Spleen (tissue), 11 donors: ENCODE results near the gene BOD1. TPM values are rescaled to one million over a fixed set of nuclear protein-coding genes. Genes with fewer than 3 reads are reported as not detected.

Experiments
- DNase-seq: peaks from one replicate; pipeline ENCODE4 v3.0.0-alpha.2; 2020
- H3K27ac ChIP-seq, 8 donors: fragments of 200-600 bp; sonication (generic) in 7 of 8; 1 replicate in 4 of 8; 2 replicates in 4 of 8; pipeline versions ENCODE4 v1.5.0 to v1.8.0; 2016 to 2021; ENCODE audit warnings: inconsistent platforms in 4 of 8, mild to moderate bottlenecking in 4 of 8, moderate library complexity in 1 of 8
- H3K27me3 ChIP-seq, 7 donors: fragments of 200-600 bp; sonication (generic) in 6 of 7; replicated peaks in 1 of 7; 1 replicate in 4 of 7; 2 replicates in 3 of 7; pipeline versions ENCODE4 v1.5.0 to v1.8.0; 2016 to 2021; ENCODE audit warnings: inconsistent platforms in 3 of 7, mild to moderate bottlenecking in 1 of 7
- H3K36me3 ChIP-seq, 6 donors: fragments of 200-600 bp; sonication (generic) in 5 of 6; 1 replicate in 4 of 6; 2 replicates in 2 of 6; pipeline versions ENCODE4 v1.5.0 to v1.8.0; 2016 to 2021; ENCODE audit warnings: inconsistent platforms in 2 of 6
- H3K4me1 ChIP-seq, 6 donors: fragments of 200-600 bp; sonication (generic) in 5 of 6; 1 replicate in 3 of 6; 2 replicates in 3 of 6; pipeline versions ENCODE4 v1.5.0 to v1.8.0; 2016 to 2021; ENCODE audit warnings: inconsistent platforms in 3 of 6
- H3K4me3 ChIP-seq, 8 donors: fragments of 200-600 bp; sonication (generic) in 7 of 8; 1 replicate in 4 of 8; 2 replicates in 4 of 8; pipeline versions ENCODE4 v1.5.0 to v1.8.0; 2016 to 2021; ENCODE audit warnings: inconsistent platforms in 4 of 8, mild to moderate bottlenecking in 4 of 8, moderate library complexity in 2 of 8
- H3K9me3 ChIP-seq, 8 donors: fragments of 200-600 bp; sonication (generic) in 7 of 8; 1 replicate in 4 of 8; 2 replicates in 4 of 8; pipeline versions ENCODE4 v1.5.0 to v1.8.0; 2016 to 2021; ENCODE audit warnings: inconsistent platforms in 4 of 8
- CTCF ChIP-seq, 11 experiments: fragments of 200-600 bp in 7 of 11; fragments of 450-650 bp in 4 of 11; sonication (generic) in 4 of 11; IDR thresholded peaks in 8 of 11; conservative IDR thresholded peaks in 3 of 11; 1 replicate in 7 of 11; 2 replicates in 4 of 11; pipeline versions ENCODE4 v1.4.0 to v1.8.0; 2016 to 2021; ENCODE audit warnings: antibody characterized with exemption in 11 of 11, inconsistent platforms in 4 of 11, mild to moderate bottlenecking in 1 of 11
- POLR2A ChIP-seq, 3 donors: fragments of 450-650 bp; IDR thresholded peaks; one replicate each; pipeline ENCODE4 v1.5.1; 2017; ENCODE audit warnings: antibody characterized with exemption in 3 of 3, mild to moderate bottlenecking in 1 of 3
- POLR2AphosphoS5 ChIP-seq, 3 donors: sonication (generic); formaldehyde crosslinking; IDR thresholded peaks; one replicate each; pipeline ENCODE4 v1.5.1; 2017; ENCODE audit warnings: antibody characterized with exemption in 3 of 3
- WGBS, 5 donors: extraction: QIAGEN DNeasy Blood & Tissue Kit in 3 of 5; methylation state at CpG; one replicate each; pipeline versions ENCODE4 v1.1.5 to v1.1.7; 2013 to 2018; 5-methylcytosine and 5-hydroxymethylcytosine counted together
- intact Hi-C: fragments of 100-400 bp; cut with DNase I; formaldehyde crosslinking; loops from one replicate; pipeline ENCODE4 v1.15.0; 2023; ENCODE audit warnings: low total_unique reads
- polyA plus RNA-seq, 3 donors: library from polyadenylated mRNA; stranded (reverse); fragments of 200-250 nt; gene quantifications; one replicate each; pipeline ENCODE4 v1.2.1, GENCODE V29; 2013
- total RNA-seq, 7 donors: library from RNA; depleted of rRNA in 3 of 7; stranded (reverse); fragments of >200 nt in 3 of 7; fragmentation: NEBNext Ultra II Directional in 4 of 7; extraction: Animal tissue kit (Norgen Biotek cat#: 25700) in 4 of 7; gene quantifications; one replicate each; pipeline versions ENCODE4 v1.1.0 to v1.2.1, GENCODE V29; 2016 to 2021
- donor health status: healthy with polysubstance abuse.
- donor health status: DM: no; HTN: no; CAD: no; lungs with moderate emphysema.
- donor health status: DM: no; HTN: no; CAD: no.
- donor health status: Bipolar disorder and iron deficiency.
- donor health status: healthy.
- donor health status: DM: no; HTN: no; CAD: no.
- donor health status: DM: yes; HTN: yes; CAD: no.

BOD1 gene
- total and polyA plus RNA-seq, 10 donors = 28.1 to 40.5 (median 31.6) TPM

- Histone ChIP-seq H3K36me3 (no peaks in the 10 kb centered on the region), H3K27me3 (peaks cover 0 to 84% (median 19%) of the 10 kb centered on the region in 7 donors), H3K9me3 (peaks cover 0 to 12% (median 9%) of the 10 kb centered on the region in 8 donors), H3K4me1 (peaks cover 0 to 9% (median 7%) of the 10 kb centered on the region in 6 donors), H3K4me3 (no peak overlapping the region), H3K27ac (no peak overlapping the region)
- DNase-seq = no peak
- WGBS, 5 donors = 82 to 90% (median 87%) methylated on average over 4 of the region's 4 CpGs
- intact Hi-C loops = no loop called here
- TF ChIP-seq POLR2A (IDR thresholded peaks at IDR 0.05) (no peak), CTCF (IDR thresholded peaks at IDR 0.05 in 8 of 11, conservative IDR thresholded peaks at IDR 0.05 in 3 of 11) (no peak), POLR2AphosphoS5 (IDR thresholded peaks at IDR 0.05) (no peak)
These were observed 47.7 kb downstream of the BOD1 start for GRCh38 chr5:173568703-173569102.

GRCh38 chr5:173568128-173568527 is 48.3 kb downstream of the BOD1 start:
- Histone ChIP-seq H3K36me3 (no peaks in the 10 kb centered on the region), H3K4me3 (no peak overlapping the region), H3K27me3 (peaks cover 0 to 85% (median 19%) of the 10 kb centered on the region in 7 donors), H3K9me3 (peaks cover 0 to 12% (median 9%) of the 10 kb centered on the region in 8 donors), H3K4me1 (peaks cover 0 to 8% (median 5%) of the 10 kb centered on the region in 6 donors), H3K27ac (no peak overlapping the region)
- no peak for DNase-seq
- intact Hi-C loops = no loop called here
- TF ChIP-seq POLR2AphosphoS5 (IDR thresholded peaks at IDR 0.05) = no peak
- no peak for TF ChIP-seq POLR2A (IDR thresholded peaks at IDR 0.05)
- no peak for TF ChIP-seq CTCF (IDR thresholded peaks at IDR 0.05 in 8 of 11, conservative IDR thresholded peaks at IDR 0.05 in 3 of 11)
- 83 to 100% (median 90%) methylated on average over 1 of the region's 1 CpG for WGBS, 5 donors

DNA sequence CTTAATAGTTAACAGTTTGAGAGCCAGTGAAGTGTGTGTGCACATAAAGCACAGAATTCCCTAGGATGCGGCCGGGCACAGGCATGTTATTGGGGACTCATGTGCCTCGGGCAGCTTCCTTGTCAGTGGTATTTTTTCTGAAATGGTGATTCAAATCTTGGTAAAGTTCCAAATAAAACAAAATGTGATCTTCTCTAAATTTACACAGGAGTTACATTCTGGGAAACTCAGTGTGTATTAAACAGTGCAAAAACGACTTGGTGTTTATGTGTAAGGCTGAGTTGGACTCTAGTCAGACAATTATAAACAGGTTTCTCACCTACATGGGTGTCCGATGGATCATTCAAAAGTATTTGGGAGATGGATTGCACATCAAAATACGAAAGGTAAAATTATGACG is 48.9 kb downstream of the BOD1 start:
- Histone ChIP-seq H3K4me1 (peaks cover 0 to 2% (median 0%) of the 10 kb centered on the region in 6 donors), H3K36me3 (no peaks in the 10 kb centered on the region), H3K9me3 (peaks cover 0 to 12% (median 9%) of the 10 kb centered on the region in 8 donors), H3K27me3 (peaks cover 0 to 86% (median 17%) of the 10 kb centered on the region in 7 donors), H3K4me3 (no peak overlapping the region), H3K27ac (no peak overlapping the region)
- no peak for TF ChIP-seq POLR2A (IDR thresholded peaks at IDR 0.05)
- TF ChIP-seq POLR2AphosphoS5 (IDR thresholded peaks at IDR 0.05) = no peak
- no peak for TF ChIP-seq CTCF (IDR thresholded peaks at IDR 0.05 in 8 of 11, conservative IDR thresholded peaks at IDR 0.05 in 3 of 11)
- intact Hi-C loops = no loop called here
- no peak for DNase-seq
- 66 to 76% (median 74%) methylated on average over 7 of the region's 7 CpGs for WGBS, 5 donors

DNA sequence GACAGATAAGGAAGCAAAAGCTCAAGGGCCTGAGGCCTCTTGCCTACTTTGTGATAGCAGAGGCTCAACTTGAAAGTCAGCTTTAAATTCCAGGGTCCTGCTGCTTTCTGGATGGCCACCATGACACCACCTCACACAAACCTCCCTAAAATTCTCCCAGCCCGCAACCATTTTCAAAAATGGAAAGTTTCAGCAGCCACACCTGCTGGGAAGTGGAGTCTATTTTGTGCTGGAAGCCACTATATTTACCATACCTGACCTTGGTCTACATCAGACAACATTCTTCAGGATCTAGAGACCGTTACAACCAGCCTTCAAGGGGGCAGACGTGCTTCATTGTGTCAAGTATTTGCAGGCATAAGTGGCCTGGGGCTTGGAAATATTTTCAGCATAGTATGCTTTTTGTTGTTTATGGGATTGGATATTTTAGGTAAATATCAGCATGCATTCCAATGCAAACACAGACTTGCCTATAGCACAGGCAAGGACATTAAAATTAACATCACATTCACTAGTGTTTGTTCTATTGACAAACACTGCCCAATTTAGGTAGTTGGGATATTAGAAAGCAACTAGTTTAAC is 50.9 kb downstream of the BOD1 start:
- Histone ChIP-seq H3K27ac (no peak overlapping the region), H3K4me3 (no peak overlapping the region), H3K4me1 (no peaks in the 10 kb centered on the region), H3K36me3 (no peaks in the 10 kb centered on the region), H3K27me3 (peaks cover 0 to 85% (median 25%) of the 10 kb centered on the region in 7 donors), H3K9me3 (peaks cover 0 to 26% (median 20%) of the 10 kb centered on the region in 8 donors)
- WGBS, 5 donors = 80 to 95% (median 89%) methylated on average over 3 of the region's 3 CpGs
- no peak for TF ChIP-seq CTCF (IDR thresholded peaks at IDR 0.05 in 8 of 11, conservative IDR thresholded peaks at IDR 0.05 in 3 of 11)
- TF ChIP-seq POLR2AphosphoS5 (IDR thresholded peaks at IDR 0.05) = no peak
- intact Hi-C loops = no loop called here
- DNase-seq = no peak
